Hematopoietic multipotent progenitor cell (in vitro differentiated cells): Measurements from ENCODE around the gene ZCCHC7. TPM values are rescaled to one million over a fixed set of nuclear protein-coding genes. Genes with fewer than 3 reads are reported as not detected.
A peak's percentile ranks its signal among the peaks of the same experiment; 100 is the strongest.
"Not testable (repeated sequence)": the region's sequence is repeated elsewhere in the genome, so short reads cannot be mapped to it uniquely, and the experiment has no call there.

Source experiments
- DNase-seq, 3 donors: peaks; one replicate each; pipeline ENCODE4 v3.0.0-alpha.2; 2011 to 2015; ENCODE audit warnings: low read depth in 2 of 3, low spot score in 2 of 3
- total RNA-seq: library from RNA; depleted of rRNA; stranded (reverse); fragments of >200 nt; gene quantifications from one replicate; pipeline ENCODE4 v1.2.3, GENCODE V29; 2012

The ZCCHC7 gene
- total RNA-seq, result 20.2 TPM

DNA sequence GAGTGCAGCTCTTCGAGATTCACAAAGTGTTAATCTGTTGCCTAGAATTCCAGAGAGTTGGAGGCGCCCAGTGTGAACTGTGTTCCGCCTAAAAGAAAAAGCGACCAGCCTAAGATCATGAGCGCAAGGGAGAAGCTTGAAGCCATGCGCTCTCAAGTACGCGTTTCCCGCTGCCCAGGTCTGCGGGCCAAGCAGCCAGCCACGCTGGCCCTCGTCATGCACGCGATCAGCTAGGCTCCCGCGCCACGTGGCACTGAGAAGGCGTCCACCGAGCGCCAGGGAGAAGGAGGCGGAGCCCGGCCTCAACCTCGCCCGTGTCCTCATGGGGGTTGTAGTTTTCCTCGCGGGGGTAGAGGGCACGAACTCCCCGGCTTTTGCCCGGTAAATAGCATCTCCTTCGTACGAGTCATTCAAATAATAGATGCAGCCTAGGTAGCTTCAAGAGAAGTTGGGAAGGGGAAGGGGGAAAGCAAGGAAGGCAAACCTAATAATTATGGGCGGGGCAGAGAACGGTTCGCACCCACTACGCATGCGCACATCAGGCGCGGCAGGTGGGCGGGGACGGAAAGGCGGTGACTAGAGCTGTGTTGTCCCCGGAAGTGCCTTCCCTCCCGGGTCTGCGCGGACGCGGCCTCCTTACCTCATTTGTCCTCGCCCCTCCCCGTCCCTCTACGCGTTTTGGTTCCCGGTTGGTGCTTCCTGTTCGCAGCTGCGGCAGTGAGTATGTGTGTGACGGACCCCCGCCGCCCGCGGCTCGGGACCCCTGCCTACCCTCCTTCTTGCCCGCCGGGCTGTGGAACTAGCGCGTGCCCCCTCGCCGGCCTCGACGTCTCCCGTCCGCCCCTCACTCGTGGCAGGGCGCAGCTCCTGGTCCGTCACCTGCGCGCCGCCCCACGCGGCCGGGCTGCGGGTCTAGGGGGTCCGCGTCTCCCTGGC, at the start of gene ZCCHC7:
TSS of gene ZCCHC7 (plus strand) at position 668 of the 936 bp plus-strand sequence.
- DNase-seq, result peak; percentile 92 to 99 (median 95)

DNA sequence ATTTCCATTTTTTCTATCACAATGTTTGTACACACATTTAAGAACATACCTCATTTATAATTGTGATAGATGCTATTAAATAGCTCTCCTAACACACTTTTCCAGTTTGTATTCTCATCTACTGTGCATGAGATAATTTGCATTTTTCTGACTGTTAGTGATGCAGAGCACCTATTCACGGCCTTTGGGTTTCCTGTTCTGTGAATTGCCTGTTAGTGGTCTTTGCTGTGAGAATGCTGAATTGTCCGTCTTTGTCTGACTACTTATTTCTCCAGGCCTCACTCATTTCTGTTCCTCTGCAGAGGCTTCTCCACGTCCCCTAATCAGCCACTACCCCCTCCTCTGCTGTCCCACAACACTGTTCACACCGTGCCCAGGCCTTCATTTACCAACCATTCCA, 45.6 kb upstream of the ZCCHC7 start:
- DNase-seq, result not testable (repeated sequence)

- DNase-seq, result peak; percentile 88 to 98 (median 94)
Measured at GRCh38 chr9:37079370-37080164, 40.8 kb upstream of the ZCCHC7 start.

- not testable (repeated sequence) for DNase-seq
Measured at GRCh38 chr9:37080165-37080628, 40.2 kb upstream of the ZCCHC7 start.

GRCh38 chr9:37081507-37081906, 38.9 kb upstream of the ZCCHC7 start:
- not testable (repeated sequence) for DNase-seq

DNA sequence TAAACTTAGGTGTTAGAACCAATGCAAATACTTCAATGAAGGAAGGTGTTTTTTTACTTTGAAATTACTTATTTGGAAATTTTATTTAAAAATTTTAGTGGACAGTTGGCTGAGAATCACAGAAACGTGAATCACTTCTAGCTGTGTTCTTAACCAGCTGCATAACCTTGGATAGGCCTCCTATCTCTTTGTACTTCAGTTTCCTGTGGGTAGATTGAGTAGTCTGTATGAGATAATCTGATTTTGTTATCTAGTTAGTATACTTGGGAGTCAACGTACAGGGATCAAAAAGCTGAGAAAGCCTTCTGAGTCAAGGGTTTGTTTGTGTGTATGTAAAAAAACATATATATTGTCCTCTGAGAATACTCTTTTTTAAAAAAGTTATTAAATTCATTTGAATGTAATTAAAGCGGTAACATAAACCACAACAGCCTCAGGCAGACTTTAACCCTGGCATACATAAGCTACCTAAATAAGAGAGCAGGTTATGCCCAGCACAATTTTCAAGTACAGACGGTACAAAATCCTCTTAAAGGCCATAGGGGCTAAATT, 38.1 kb upstream of the ZCCHC7 start:
- DNase-seq, result no peak

GRCh38 chr9:37083654-37084053, 36.7 kb upstream of the ZCCHC7 start:
- no peak for DNase-seq

DNA sequence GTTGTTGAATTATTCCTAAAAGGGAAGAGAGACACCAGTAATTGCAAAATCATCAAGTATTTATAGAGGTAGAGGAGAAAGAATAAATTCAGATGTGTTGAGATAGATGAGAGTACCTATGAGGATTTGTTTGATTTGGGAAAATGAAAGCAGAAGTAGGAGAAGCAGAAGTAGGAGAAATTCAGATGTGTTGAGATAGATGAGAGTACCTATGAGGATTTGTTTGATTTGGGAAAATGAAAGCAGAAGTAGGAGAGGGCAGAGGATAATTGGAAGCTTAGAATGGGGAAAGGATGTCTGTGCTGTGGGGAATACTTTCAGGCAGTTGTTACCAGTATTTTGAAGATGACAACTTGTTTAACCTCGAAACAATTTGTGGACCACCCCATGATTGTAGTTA, 35.1 kb upstream of the ZCCHC7 start:
- DNase-seq, result no peak

- not testable (repeated sequence) for DNase-seq
Measured at GRCh38 chr9:37092714-37093295, 27.6 kb upstream of the ZCCHC7 start.

- no peak for DNase-seq
Measured at GRCh38 chr9:37094751-37095150, 25.6 kb upstream of the ZCCHC7 start.

DNA sequence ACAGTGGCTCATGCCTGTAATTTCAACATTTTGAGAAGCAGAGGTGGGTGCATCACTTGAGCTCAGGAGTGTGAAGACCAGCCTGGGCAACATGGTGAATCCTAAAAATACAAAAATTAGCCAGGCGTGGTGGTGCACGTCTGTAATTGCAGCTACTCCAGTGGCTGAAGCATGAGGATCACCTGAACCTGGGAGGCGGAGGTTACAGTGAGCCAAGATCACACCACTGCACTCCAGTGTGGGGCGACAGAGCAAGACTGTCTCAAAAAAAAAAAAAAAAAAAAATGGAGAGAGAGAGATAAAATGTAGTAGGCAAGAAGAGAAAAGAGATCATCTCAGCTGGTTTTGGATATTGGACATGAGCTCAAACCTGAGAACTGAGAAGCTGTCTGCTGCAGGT, 23.7 kb upstream of the ZCCHC7 start:
- DNase-seq, result no peak

DNA sequence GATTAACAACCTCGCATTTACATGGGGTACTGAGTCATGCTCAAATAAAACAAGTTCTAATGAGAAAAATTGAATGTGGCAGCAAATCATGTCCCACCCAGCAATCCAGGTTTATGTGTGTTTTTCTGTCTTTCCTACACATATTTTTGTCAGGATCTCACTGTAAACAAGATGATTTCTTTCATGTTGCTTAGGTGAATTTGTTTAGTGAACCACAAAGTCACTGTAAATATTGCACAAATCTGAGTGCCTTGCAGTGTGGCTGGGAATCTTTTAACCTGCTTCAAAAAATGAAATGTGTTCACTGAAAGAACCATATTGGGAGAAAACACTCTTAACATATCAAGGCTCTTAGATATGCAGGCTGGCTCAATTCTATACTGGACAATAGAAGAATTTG, 23.1 kb upstream of the ZCCHC7 start:
- DNase-seq, result no peak

DNA sequence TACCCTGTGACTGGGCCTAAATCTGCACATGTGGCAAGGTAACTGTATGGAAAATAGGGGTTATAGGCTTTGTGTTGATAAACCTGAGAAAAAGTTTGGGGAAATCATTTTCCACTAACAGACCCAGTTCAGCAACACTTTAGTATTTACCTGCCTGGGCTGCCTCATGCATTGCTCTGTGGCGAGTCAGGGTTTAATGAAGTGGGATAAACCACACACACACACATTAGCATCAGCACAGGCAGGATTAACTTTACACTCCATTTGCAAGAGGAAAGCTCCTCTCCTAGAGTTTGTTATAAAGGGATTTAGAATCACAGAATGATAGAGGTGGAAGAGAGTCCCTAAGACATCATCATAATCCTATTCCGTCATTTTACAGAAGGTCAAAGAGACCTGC, 20.0 kb upstream of the ZCCHC7 start:
- no peak for DNase-seq

- no peak for DNase-seq
Measured at GRCh38 chr9:37100741-37101140, 19.6 kb upstream of the ZCCHC7 start.

DNA sequence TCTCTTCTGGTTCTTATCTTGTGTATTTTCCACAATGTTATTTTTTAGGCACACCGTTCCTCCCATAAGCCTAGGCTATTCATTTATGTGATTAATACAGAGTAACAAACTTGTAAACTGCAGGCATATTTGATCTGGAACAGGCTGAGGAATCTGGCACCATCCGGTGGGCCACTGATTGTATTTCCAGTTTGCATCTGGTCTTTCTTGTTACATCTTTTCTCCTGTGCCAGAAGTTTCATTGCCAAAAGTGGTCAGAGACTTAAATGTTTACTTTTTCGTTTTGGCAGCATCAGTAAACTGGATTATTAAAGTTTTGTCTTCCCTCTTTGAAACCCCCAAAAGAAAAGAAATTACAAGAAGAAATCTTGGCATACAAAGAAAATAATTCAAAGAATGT, 17.9 kb upstream of the ZCCHC7 start:
- no peak for DNase-seq

DNA sequence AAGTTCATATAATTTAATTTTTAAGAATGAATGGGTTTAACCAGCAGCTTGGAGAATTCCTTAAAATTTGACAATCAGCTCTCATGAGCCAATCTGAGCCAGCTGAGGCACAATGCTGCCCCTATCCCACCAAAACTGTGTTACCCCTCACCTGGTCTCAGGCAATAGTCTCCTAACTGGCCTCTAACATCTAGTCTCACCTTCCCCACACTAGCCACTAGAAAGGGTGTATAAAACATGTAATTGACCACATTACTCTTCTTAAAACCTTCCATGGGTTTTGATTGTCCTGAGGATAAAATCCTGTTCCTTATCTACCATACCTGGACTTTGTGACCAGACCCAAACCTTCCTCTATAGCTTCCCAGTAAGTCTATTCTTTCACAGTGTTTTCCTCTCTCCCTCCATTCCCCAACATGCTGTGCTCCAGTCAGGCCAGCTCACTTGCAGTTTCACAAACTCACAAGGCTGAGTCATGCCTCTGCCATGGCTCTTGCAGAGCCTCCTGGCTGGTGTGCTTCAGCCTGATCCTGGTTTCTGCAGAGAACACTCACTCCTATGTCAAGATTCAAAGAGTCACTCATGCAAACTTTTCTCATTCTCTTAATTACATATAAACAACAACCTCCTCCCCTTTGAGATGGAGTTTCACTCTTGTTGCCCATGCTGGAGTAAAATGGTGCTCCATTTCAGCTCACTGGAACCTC, 16.0 kb upstream of the ZCCHC7 start:
- DNase-seq, result no peak

DNA sequence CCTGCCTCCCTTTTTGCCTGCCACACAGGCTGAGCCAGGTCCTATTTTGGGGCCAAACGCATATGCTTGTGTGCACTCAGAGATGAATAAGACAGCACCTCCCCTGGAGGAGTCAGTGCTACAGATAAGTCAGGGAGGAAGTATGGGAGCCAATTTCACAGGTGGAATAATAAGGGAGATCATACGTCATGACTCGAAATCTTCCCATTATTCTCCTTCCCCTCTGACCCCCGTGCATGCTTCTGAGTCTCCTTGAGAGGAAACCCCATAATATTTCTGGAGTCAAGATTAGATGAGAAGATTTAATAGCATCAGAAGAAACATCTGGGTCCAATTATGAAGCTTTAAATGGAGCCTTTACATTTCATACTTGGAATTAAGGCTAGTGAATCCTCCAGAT, 15.1 kb upstream of the ZCCHC7 start:
- DNase-seq, result no peak

- DNase-seq, result no peak
Measured at GRCh38 chr9:37107701-37108100, 12.7 kb upstream of the ZCCHC7 start.

GRCh38 chr9:37114442-37114841, 5.9 kb upstream of the ZCCHC7 start:
- DNase-seq, result not testable (repeated sequence)

DNA sequence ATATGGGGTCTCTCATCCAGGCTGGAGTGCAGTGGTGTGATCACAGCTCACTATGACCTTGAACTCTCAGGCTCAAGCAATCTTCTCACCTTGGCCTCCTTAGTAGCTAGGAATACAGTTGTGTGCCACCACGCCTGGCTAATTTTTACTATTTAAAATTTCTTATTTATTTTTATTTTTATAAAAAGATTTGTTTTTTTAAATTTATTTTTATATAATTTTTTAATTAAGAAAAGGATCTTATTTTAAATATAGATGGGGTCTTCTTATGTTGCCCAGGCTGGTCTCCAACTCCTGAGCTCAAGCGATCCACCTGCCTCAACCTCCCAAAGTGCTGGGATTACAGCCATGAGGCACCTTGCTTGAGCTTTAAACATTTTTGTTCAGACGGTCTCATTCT, 2.4 kb upstream of the ZCCHC7 start:
- DNase-seq, result no peak
